Astrocyte of the hippocampus (primary cell): ENCODE results near the gene ARHGEF28.
A peak's percentile ranks its signal among the peaks of the same experiment; 100 is the strongest.

Experiments
- DNase-seq: peaks from one replicate; pipeline ENCODE4 v3.0.0; 2011; ENCODE audit warnings: low read depth, low spot score

The ARHGEF28 gene

GRCh38 chr5:73735032-73735734, 109.2 kb downstream of the ARHGEF28 start:
- peak; percentile 20 for DNase-seq

- DNase-seq: no peak
Observed at GRCh38 chr5:73739650-73740049, 113.7 kb downstream of the ARHGEF28 start.

- no peak for DNase-seq
Observed at GRCh38 chr5:73740274-73740790, 114.3 kb downstream of the ARHGEF28 start.

DNA sequence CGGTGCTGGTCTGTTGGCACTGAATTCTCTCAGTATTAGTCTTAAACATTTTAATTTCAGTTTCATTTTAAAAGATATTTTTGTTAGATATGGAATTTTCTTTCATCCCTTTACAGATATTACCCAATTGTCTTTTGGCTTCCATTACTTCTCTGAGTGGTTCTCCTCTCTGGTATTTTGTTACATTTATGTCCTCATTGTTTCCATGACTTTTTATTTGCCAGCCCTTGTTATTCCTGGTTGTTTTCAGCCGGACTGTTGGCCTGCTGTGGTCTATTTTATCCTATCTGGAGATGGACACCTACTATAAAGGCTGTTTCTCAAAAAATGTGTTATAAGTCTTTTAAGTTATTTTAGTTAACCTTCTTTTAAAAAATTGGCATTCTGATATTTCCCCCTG, 117.2 kb downstream of the ARHGEF28 start:
- DNase-seq: no peak

GRCh38 chr5:73745836-73746235, 119.8 kb downstream of the ARHGEF28 start:
- no peak for DNase-seq

DNA sequence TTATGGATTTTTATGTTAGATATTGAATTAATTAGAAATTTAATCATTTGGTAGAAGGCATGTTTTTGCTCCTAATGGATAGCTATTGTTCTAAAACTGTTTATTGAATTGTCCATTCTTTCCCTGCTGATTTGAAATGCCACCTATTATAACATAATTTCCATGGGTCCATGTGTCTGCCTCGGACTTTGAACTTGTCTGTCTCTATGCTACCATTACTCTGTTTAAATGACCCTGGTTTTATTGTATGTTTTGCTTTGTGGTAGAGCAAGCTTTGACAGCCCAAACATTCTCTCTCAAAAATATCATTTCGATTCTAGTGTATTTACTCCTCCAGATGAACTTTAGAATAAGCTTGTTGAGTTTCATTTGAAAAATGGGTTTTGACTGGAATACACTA, 120.6 kb downstream of the ARHGEF28 start:
- DNase-seq: no peak

GRCh38 chr5:73747696-73748380, 121.8 kb downstream of the ARHGEF28 start:
- no peak for DNase-seq

DNA sequence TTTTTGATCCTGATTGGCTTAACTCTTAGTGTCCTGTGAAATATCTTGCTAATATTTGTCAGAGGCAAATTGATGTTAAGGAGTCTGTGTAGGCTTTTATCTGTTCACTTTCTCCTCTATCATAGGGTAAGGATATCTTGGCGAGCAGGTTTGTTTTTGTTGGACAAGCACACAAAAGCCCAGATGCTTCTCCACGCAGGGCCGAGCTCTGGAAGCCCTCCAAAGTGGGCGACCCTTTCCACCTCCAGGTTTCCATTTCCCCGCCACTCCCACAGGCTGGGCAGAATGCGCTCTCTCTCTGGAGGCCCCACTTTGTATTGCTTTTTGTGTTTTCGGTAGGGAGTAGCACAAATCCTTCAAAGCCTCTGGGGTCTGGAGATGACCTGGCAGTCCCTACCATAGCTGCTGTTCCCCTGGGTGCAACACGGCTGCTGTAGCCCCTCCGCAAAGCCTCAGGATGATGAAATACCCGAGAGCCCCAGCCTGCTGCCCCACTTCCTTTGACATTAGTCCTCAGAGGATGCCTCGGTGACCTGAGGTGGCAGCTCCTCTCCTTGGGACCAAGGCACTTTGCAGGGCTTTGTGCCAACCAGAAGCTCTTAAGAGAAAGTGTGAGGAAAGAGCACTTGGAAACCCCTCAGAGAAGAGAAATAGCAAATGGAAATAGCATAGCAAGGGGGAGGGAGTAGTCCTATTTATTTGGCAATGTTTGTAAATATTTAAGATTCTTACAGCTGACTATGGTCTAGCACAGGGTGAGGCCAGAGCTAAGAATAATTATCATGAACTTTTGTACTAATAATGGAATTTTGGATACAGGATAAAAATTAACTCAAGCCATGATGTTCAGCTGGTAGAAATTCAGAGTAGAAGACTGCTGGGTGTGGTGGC, 122.8 kb downstream of the ARHGEF28 start:
- peak; percentile 13 for DNase-seq

DNA sequence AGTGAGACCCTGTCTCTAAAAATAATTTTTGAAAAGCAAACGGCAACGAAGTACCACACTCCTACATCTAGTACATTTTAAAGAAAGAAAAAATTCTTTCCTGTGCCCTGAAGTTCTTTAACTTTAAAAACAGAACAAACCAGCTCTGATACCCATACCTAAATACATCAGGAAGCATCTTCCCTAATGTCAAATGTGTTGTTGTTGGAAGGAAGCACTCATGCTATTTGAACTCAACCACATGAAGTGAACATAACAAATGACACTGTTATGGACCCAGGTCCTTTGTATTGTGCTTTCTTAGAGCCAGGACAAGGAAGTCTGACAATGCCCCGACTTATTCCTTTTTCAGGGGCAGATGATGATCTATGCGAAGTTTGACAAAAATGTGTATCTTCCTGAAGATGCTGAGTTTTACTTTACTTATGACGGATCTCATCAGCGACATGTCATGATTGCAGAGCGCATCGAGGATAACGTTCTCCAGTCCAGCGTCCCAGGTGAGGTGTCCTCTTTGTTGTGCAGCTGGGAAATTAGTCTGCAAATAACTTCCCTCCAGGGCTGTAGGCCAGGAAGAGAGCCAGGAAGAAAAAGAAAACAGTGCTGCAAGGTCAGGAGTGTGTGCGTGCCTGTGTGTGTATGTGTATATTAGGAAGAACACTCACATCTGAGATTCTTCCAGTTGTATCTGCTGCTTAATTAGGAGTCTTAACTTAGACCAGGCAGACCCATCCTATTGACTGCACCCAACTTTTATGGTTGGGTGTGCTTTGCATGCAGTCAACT, 123.7 kb downstream of the ARHGEF28 start:
- no peak for DNase-seq

GRCh38 chr5:73751254-73751914, 125.4 kb downstream of the ARHGEF28 start:
- DNase-seq: no peak

- DNase-seq: no peak
Observed at GRCh38 chr5:73754254-73754653, 128.3 kb downstream of the ARHGEF28 start.

DNA sequence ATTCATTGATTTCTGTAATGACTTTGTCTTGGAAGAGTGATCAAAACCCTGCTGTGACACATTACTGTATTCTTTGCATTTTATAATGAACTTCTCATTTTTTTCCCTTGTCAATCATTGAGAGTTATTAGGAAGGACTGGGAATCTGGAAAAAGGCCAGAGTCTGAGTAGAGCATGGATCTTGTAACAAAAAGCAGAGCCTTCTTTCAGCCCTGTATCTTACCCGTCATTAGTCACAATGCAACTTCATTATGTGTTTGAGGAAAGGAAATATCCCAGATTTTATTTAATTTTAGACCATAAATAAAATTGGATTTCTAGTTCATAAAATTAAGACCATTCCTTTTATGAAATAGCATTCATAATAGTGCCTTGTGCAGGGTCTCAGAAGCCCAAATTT, 131.4 kb downstream of the ARHGEF28 start:
- DNase-seq: no peak

- DNase-seq: peak; percentile 65
Observed at GRCh38 chr5:73759771-73760170, 133.8 kb downstream of the ARHGEF28 start.

- peak; percentile 16 for DNase-seq
Observed at GRCh38 chr5:73763300-73764032, 137.5 kb downstream of the ARHGEF28 start.

- peak; percentile 86 for DNase-seq
Observed at GRCh38 chr5:73764586-73764985, 138.6 kb downstream of the ARHGEF28 start.

DNA sequence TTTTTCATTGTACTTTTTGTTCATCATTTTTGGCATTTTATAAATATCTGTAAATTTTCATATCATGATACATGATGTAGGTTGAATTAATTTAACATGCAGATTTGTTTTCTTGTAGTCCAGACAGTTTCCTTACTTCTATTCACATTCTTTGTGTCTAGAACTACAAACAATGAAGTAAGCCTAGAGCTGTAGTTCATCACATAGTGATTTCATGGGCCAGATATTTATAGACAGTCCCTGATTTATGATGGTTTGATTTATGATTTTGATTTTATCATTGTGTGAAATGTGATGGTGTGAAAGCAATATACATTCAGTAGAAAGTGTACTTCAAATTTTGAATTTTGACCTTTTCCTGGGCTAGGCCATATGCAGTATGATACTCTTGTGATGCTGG, 139.0 kb downstream of the ARHGEF28 start:
- DNase-seq: peak; percentile 14

- DNase-seq: no peak
Observed at GRCh38 chr5:73766902-73767301, 140.9 kb downstream of the ARHGEF28 start.

- no peak for DNase-seq
Observed at GRCh38 chr5:73770172-73771025, 144.4 kb downstream of the ARHGEF28 start.

GRCh38 chr5:73774924-73775323, 148.9 kb downstream of the ARHGEF28 start:
- no peak for DNase-seq
